GM21619 (cell line): ENCODE results near the gene ROR2.

Experiments
- ATAC-seq: cut with Tn5 transposase; IDR thresholded peaks from one replicate; pipeline ENCODE4 v1.9.1; 2021; ENCODE audit not compliant: unreplicated experiment

Gene ROR2

DNA sequence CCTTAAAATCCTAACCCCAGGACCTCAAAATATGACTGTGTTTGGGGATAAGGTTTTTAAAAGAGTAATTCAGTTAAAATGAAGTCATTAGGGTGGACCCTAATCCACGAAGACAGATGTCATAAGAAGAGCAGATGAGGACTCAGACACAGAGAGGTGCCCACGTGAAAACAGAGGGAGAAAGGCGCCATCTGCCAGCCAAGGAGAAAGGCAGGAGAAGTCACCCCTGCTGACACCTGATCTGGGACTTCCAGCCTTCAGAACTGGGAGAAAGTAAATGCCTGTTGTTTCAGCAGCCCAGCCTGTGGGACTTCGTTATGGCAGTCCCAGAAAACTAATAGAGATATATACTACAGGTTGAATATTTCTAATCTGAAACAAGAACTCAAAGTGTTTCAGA is 67.4 kb downstream of the ROR2 start:
- ATAC-seq, result no peak

DNA sequence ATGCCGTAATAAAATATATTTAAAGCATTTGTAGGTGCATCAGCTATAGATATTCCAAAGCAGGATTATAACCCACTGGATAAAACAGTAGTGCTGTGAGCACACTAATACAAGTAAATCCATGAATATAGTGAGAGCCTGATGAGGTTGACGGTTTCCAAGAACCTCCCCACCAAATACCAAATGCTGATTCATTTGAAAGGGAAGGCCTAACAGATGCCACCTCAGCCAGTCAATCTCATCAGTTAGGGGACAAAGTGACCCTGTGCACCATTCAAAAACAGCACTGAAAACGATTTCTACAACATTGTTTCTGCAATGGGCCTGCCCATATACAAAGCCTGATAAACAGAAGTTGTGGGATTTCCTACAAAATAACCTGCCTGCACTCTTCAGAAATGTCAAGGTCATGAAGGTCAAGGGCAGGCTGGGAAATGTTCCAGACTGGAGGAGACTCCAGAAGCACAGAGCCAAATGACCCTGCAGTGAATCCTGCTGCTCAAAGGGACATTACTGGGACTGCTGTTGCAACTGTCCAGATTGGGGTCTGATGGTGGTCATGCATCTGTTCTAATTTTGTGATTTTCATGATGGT is 69.6 kb downstream of the ROR2 start:
- ATAC-seq, result no peak

DNA sequence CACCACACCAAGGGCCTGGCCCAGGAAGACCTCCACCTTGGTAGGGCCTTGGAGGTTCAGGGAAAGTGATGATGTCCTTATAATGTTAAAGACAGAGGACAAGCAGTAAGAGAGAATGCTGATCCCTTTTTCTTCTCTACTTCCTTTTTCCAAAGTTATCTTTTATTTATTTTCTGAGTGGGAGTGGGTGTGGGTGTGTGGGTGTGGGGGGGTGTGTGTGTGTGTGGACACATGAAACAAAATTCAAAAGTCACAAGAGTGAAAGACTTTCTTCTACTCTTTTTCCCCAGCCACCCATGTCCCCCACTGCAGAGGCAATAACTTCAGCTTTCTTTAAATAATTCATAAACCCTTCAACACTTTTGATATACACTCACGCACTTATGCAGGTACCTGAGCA is 70.8 kb downstream of the ROR2 start:
- no peak for ATAC-seq

DNA sequence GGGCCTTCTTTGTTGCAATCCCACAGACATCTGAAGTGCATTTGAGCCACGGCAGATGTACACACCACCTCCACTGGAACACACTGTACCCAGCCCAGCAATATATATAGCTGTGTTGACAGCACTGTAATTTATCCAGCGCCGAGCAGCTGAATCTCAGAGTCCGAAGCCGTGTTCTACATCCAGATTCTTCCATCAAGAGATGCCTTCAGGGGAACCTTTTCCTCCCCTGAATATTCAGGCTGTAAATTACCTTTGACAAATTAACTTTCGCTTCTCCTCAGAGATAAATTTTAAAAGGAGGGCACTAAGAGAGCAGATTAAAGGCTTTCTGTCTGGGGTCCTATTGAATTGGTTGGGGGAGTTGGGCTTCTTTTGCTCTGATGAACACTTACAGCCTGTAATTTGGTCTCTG is 76.4 kb downstream of the ROR2 start:
- ATAC-seq, result no peak

DNA sequence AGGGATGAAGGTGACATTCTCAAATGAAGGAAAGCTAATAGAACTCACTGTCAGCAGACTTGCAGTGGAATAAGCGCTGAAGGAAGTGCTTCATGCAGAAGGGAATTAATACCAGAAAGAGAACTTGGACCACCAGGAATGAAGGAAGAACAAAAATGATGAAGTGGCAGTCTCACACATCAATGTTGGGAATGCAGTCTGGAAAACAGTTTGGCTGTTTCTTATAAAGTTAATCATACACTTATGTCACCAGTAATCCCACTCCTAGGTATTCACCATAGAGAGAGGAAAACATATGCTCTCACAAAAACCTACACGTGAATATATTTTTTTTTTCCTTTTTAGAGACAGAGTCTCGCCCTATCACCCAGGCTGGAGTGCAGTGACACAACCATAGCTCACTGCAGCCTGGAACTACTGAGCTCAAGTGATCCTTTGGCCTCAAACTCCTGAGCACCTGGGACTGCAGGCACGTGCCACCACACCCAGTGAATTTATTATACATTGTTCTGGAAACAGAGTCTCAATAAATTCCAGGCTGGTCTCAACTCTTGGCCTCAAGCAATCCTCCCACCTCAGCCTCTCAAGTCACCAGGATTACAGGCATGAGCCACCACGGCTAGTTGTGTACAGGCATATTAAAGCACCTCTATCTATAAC is 81.2 kb downstream of the ROR2 start:
- no peak for ATAC-seq

- no peak for ATAC-seq
Measured at GRCh38 chr9:91867740-91868139, 82.3 kb downstream of the ROR2 start.

DNA sequence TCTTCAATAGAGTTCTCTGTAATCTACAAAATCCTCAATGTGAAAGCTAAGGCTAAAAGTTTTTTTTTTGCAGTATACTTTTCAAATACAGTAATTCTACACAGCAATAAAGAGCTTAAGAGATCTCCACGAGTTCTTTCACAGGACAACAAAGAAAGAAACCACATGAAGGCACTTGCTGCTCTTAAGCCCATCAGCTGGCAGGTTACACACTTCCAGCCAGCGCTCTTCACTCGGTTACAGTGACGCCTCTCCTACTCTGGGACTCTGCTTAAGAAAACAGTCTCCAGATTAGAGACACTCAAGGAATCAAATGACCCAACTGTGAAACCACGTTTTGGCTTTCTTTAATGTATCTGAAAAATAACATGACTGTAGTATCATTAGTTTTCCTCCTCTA is 85.0 kb downstream of the ROR2 start:
- ATAC-seq, result no peak

- no peak for ATAC-seq
Measured at GRCh38 chr9:91864380-91864779, 85.6 kb downstream of the ROR2 start.

DNA sequence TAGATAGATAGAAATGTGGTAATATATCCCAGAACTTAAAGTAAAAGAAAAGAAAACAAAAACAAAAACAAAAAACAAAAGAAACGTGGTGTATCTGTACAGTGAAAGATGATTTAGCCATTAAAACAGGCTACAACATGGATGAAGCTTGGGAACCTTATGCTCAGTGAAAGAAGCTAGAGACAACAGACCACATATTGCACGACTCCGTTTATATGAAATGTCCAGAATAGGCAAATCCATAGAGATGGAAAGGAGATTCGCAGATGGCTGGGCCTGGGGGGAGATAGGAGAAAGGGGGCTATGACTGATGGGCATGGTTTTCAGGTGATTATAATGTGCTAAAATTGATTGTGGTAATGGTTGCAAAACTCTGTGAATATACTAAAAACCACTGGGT is 86.6 kb downstream of the ROR2 start:
- ATAC-seq, result no peak

GRCh38 chr9:91858213-91859030 is 91.6 kb downstream of the ROR2 start:
- no peak for ATAC-seq

DNA sequence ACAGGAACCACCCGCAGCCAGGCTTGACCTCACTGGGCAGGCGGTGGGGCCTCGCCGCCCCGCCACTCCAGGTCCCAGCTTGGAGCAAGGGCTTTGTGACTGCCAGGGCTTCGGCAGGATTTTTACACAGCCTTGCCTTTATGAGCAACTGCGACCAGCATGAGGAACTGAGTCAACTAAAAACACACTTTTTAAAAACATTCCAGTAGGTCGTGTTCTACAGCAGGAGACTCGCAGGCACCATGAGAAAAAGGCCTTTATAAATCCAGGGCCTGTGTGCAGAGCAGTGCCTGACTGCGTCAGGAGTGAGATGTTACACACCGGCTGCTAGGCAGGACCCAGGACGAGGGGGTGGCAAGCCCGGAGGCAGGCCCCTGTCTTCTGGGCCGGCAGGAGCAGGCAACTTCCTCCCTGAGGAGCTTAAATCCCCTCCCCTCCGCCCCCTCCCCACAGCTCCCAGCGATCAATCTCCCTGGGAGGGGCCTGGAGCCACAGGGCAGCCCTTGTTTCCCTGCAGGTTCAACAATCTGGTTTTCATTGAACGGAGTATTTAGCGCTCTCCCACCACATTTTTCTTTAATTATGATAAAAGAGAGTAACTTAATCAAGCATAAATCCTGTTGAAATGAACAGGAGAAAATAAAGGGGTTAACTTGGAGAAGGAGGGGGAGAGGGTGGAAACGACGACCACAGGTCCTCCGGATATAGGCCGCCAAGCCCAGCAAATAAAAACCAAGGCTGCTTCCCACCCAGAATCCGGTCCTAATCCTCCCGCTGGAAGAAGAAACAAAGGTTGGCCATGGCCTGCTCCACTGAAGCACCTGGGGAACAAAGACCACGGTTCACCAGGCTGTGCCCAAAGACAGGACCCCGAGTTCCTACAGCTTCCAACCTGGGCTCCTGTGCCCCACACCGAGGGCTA is 92.5 kb downstream of the ROR2 start:
- ATAC-seq, result no peak

DNA sequence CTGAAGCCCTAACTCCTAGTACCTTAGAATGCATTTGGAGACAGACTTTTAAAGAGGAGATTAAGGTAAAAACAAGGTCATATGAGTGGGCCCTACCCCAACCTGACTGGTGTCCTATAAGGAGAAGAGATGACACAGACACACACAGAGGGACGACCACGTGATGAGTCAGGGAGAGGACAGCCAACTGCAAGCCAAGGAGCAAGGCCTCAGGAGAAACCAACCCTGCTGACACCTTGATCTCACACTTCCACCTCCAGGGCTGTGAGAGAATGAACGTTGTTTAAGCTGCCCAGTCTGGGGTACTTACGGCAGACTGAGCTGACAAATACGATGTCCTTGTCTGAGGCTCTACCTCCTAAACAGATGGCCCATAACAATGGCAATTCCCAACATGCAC is 93.6 kb downstream of the ROR2 start:
- ATAC-seq, result no peak

- no peak for ATAC-seq
Measured at GRCh38 chr9:91855196-91855595, 94.8 kb downstream of the ROR2 start.

DNA sequence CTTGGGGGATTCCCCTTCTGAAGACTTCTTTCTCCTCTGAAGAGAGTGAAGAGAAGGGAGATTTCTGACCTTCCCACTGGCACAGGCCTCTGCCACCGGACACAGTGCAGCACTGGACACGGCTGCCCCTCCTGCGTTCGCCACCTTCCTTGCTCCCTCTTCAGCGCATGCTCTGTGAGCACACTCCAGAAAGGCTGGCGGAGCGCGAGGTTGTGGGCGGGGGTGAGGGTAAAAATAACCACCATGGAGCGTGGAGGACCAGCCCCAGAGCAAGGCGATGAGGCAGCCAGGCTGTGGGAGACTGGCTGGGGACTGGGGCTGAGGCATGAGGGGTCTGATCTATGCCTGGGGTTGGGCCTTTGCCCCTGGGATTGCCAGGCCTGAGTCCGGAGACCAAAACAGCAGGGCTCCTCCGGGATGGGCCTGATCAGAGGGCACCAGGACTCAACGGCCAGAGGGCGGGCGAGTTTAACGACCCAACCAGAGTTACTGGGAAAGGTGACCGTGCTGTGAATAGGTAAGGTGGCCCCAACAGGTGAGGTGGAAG is 97.2 kb downstream of the ROR2 start:
- ATAC-seq, result no peak

DNA sequence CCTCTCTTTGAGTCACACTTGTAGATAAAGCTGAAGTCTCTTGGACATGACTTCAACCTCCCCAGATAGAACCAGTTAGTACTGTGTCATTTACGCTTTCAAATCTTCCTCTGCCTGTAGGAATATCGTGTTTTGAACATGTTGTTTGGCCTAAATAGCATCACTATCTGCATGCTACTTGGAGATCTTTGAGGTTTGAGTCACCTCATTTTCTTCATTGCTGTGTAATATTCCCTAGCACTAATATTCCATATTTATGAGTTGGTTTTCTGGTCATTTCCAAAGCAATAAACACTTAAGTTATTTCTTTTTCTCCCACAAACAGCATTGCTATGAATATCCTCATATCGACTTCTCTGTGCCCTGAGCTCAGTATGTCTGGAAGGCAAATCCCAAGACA is 100.3 kb downstream of the ROR2 start:
- no peak for ATAC-seq

DNA sequence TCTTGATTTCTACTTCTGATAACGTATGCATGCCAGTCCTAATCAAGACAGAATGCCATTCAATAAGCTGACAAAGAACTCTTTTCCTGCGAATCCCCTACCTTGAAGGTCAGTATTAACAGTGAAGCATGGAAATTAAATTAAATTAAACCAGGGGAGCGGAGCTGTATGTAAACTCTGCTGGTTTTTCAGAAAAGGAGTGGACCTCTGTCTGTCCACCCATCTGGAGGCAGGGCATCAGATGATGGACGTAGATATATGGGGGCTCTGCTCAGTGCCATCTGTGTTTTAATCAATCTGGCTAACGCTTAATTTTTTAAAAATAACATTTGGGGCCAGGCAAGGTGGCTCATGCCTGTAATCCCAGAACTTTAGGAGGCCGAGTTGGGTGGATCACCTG is 101.9 kb downstream of the ROR2 start:
- no peak for ATAC-seq

DNA sequence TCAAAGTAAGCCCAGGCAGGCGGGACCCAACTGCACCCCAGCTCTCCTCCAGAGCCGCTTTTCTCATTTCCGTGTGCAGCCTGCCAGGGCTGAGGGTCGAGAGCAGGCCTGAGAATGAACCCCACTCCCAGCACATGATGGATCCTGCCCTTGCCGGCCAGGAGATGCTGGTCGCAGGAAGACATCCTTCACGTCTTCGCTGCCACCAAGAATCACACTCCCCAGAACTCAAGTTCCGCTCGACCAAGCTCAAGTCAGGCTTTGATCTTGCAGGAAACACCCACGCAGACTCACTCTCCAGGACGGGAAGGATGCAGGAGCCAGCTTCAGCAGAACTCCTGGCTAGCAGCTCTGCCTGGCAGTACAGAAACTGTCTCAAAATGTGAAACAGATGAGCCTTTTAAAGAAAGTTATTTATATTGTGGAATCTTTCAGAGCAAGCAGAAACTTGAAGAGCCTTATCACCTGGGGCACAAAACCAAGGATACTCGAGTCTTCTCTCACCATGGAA is 102.4 kb downstream of the ROR2 start:
- no peak for ATAC-seq

DNA sequence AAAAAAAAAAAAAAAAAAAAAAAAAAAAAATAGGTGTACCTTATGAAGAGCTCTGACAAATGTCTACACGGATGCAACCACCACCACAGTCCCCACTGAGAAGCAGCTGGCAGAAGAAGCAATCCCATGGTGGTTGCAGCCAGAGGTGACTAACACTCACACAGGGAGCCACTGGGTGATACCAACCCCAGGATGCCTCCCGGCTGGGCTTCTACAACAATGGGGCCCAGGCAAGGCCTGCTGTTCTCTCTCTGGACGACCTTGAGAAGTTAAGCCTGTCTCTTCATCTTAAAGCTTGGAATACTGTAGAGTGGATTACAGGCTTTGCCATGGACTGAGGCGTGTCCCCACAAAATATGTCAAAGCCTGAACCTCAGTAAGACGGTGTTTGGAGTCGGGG is 104.1 kb downstream of the ROR2 start:
- ATAC-seq, result no peak

- ATAC-seq, result no peak
Measured at GRCh38 chr9:91844701-91845291, 105.2 kb downstream of the ROR2 start.

GRCh38 chr9:91844190-91844589 is 105.8 kb downstream of the ROR2 start:
- no peak for ATAC-seq
